ENCODE measurements around the gene WDR5B. TPM values are rescaled to one million over a fixed set of nuclear protein-coding genes. Genes with fewer than 3 reads are reported as not detected.

Gene WDR5B
- polyA plus RNA-seq, 1 experiment = 8.5 TPM

DNA sequence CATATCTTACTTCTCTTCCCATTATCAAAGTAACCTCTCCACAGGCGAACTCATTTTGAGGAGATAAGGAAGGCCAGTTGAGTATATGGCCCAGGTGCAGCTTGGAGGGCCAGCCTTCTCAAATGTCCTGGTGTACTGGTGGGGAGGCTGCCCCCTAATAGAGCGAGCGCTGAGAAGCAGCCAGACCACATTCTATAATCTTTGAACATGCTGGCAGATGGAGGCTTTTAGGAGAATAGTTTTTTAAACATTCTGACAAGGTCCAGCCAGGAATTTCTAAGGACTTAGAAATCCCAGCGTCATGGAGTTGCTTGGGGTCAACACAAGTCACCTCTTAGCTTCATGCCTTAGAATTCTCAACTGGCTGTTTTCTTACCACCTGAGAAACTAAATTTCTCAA is 5.8 kb downstream of the WDR5B start:
- H3K27ac ChIP-seq (ENCODE audit: low read depth, low read length) = no peak overlapping the region
- H3K4me3 ChIP-seq (ENCODE audit: low read depth, low read length) = no peak overlapping the region
- TF ChIP-seq, protein P1, sequence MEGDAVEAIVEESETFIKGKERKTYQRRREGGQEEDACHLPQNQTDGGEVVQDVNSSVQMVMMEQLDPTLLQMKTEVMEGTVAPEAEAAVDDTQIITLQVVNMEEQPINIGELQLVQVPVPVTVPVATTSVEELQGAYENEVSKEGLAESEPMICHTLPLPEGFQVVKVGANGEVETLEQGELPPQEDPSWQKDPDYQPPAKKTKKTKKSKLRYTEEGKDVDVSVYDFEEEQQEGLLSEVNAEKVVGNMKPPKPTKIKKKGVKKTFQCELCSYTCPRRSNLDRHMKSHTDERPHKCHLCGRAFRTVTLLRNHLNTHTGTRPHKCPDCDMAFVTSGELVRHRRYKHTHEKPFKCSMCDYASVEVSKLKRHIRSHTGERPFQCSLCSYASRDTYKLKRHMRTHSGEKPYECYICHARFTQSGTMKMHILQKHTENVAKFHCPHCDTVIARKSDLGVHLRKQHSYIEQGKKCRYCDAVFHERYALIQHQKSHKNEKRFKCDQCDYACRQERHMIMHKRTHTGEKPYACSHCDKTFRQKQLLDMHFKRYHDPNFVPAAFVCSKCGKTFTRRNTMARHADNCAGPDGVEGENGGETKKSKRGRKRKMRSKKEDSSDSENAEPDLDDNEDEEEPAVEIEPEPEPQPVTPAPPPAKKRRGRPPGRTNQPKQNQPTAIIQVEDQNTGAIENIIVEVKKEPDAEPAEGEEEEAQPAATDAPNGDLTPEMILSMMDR (IDR thresholded peaks at IDR 0.05; ENCODE audit: low read depth, low read length) = no peak
- no peaks in the 10 kb centered on the region for H3K27me3 ChIP-seq (ENCODE audit: control insufficient read depth, insufficient read depth, low read length)
- no peak for DNase-seq (ENCODE audit: low read depth, low spot score)
- POLR2A ChIA-PET = no interaction called here
- CTCF ChIA-PET = interaction anchor here (1.2 to 3.8 kb wide), 2 partner anchors 18 to 269 kb away, joined by 5 to 36 read pairs; no protein-coding TSS in a partner anchor
- no peaks in the 10 kb centered on the region for H3K9me3 ChIP-seq (ENCODE audit: control insufficient read depth, insufficient read depth, low read length)

DNA sequence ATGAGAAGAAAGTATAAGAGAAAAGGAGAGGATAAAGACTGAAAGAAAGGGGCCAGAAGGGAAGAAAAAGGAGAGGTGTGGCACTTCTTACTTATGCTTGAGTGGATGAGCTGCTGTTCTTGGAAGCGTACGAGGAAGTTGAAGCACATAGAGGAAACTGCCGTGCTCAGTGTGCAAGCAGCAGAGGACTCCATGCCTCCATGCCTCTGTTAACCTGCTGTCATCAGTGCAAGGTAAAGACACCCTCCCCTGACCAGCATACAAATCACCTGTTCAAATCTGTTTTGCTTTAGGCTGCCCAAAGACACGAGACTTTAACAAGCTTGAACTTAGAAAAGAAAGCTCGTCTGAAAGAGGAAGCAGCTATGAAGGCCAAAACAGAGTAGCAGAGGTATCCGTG is 6.4 kb downstream of the WDR5B start:
- no peak overlapping the region for H3K27ac ChIP-seq (ENCODE audit: low read depth, low read length)
- no peak for DNase-seq (ENCODE audit: low read depth, low spot score)
- ChIA-PET POLR2A (no interaction called here), CTCF (interaction anchor here (1.2 to 3.8 kb wide), 2 partner anchors 17 to 270 kb away, joined by 5 to 36 read pairs; no protein-coding TSS in a partner anchor)
- no peaks in the 10 kb centered on the region for H3K27me3 ChIP-seq (ENCODE audit: control insufficient read depth, insufficient read depth, low read length)
- no peak overlapping the region for H3K4me3 ChIP-seq (ENCODE audit: low read depth, low read length)
- TF ChIP-seq, protein P1 (IDR thresholded peaks at IDR 0.05; ENCODE audit: low read depth, low read length) = no peak
- no peaks in the 10 kb centered on the region for H3K9me3 ChIP-seq (ENCODE audit: control insufficient read depth, insufficient read depth, low read length)

GRCh38 chr3:122407946-122408345 is 7.9 kb downstream of the WDR5B start:
- POLR2A ChIA-PET = no interaction called here
- Histone ChIP-seq H3K27me3 (ENCODE audit: control insufficient read depth, insufficient read depth, low read length) (no peaks in the 10 kb centered on the region), H3K4me3 (ENCODE audit: low read depth, low read length) (no peak overlapping the region), H3K27ac (ENCODE audit: low read depth, low read length) (no peak overlapping the region), H3K9me3 (ENCODE audit: control insufficient read depth, insufficient read depth, low read length) (no peaks in the 10 kb centered on the region)
- TF ChIP-seq, protein P1 (IDR thresholded peaks at IDR 0.05; ENCODE audit: low read depth, low read length) = no peak
- CTCF ChIA-PET = interaction anchor here (0.6 to 3.8 kb wide), 2 partner anchors 15 to 58 kb away, joined by 3 to 36 read pairs; no protein-coding TSS in a partner anchor
- no peak for DNase-seq (ENCODE audit: low read depth, low spot score)

- TF ChIP-seq, protein P1 (IDR thresholded peaks at IDR 0.05; ENCODE audit: low read depth, low read length) = no peak
- H3K27ac ChIP-seq (ENCODE audit: low read depth, low read length) = no peak overlapping the region
- H3K9me3 ChIP-seq (ENCODE audit: control insufficient read depth, insufficient read depth, low read length) = no peaks in the 10 kb centered on the region
- no peak overlapping the region for H3K4me3 ChIP-seq (ENCODE audit: low read depth, low read length)
- DNase-seq (ENCODE audit: low read depth, low spot score) = no peak
- H3K27me3 ChIP-seq (ENCODE audit: control insufficient read depth, insufficient read depth, low read length) = no peaks in the 10 kb centered on the region
- POLR2A ChIA-PET = no interaction called here
- CTCF ChIA-PET = interaction anchor here (3.8 kb wide), 1 partner anchor 14 kb away, joined by 36 read pairs; no protein-coding TSS in a partner anchor
These were observed 9.7 kb downstream of the WDR5B start for GRCh38 chr3:122406198-122406597.

- DNase-seq (ENCODE audit: low read depth, low spot score) = no peak
- TF ChIP-seq, protein P1 (IDR thresholded peaks at IDR 0.05; ENCODE audit: low read depth, low read length) = no peak
- H3K27me3 ChIP-seq (ENCODE audit: control insufficient read depth, insufficient read depth, low read length) = no peaks in the 10 kb centered on the region
- H3K27ac ChIP-seq (ENCODE audit: low read depth, low read length) = no peak overlapping the region
- POLR2A ChIA-PET = no interaction called here
- CTCF ChIA-PET = interaction anchor here (2.0 kb wide), 1 partner anchor 11 kb away, joined by 5 read pairs; no protein-coding TSS in a partner anchor
- H3K4me3 ChIP-seq (ENCODE audit: low read depth, low read length) = no peak overlapping the region
- no peaks in the 10 kb centered on the region for H3K9me3 ChIP-seq (ENCODE audit: control insufficient read depth, insufficient read depth, low read length)
These were observed 10.8 kb downstream of the WDR5B start for GRCh38 chr3:122405015-122405414.
